Endometrial microvascular endothelial cells (primary cell): ENCODE results near the gene CRAMP1. TPM values are rescaled to one million over a fixed set of nuclear protein-coding genes. Genes with fewer than 3 reads are reported as not detected.
"Not testable (repeated sequence)": the region's sequence is repeated elsewhere in the genome, so short reads cannot be mapped to it uniquely, and the experiment has no call there.

Source experiments
- in situ Hi-C: cut with HindIII; loops from 2 replicates; pipeline ENCODE4 v1.10.0; 2017; ENCODE audit warnings: low sequenced_read_pairs, low pct_unique_long_range_greater_than_20kb; ENCODE audit errors: inconsistent ontology term
- total RNA-seq: library from RNA; depleted of rRNA; stranded (reverse); fragments of >200 nt; gene quantifications from one replicate; pipeline ENCODE4 v1.2.3, GENCODE V29; 2015; ENCODE audit errors: inconsistent ontology term

Gene CRAMP1
- total RNA-seq, 1 donor from 2014 or later: 6.1 TPM

GRCh38 chr16:1700246-1700645, 88.1 kb downstream of the CRAMP1 start:
- in situ Hi-C loops: no loop called here

- in situ Hi-C loops: no loop called here
Measured at GRCh38 chr16:1701216-1701878, 89.2 kb downstream of the CRAMP1 start.

GRCh38 chr16:1705324-1705687, 93.1 kb downstream of the CRAMP1 start:
- in situ Hi-C loops: not testable (repeated sequence)

GRCh38 chr16:1705688-1706385, 93.7 kb downstream of the CRAMP1 start, which contains the start of gene MAPK8IP3:
Gene MAPK8IP3, plus strand, starts transcription at chr16:1706195. Its CDS starts 145 bp downstream, at chr16:1706340.
- in situ Hi-C loops: no loop called here

- in situ Hi-C loops: no loop called here
Measured at GRCh38 chr16:1706386-1707192, 94.4 kb downstream of the CRAMP1 start.

GRCh38 chr16:1707193-1707790, 95.1 kb downstream of the CRAMP1 start:
- in situ Hi-C loops: no loop called here

GRCh38 chr16:1708083-1708767, 96.1 kb downstream of the CRAMP1 start:
- in situ Hi-C loops: no loop called here

GRCh38 chr16:1708768-1709180, 96.6 kb downstream of the CRAMP1 start:
- in situ Hi-C loops: no loop called here

GRCh38 chr16:1709356-1709755, 97.2 kb downstream of the CRAMP1 start:
- in situ Hi-C loops: no loop called here

- in situ Hi-C loops: no loop called here
Measured at GRCh38 chr16:1710811-1711507, 98.8 kb downstream of the CRAMP1 start.

- in situ Hi-C loops: no loop called here
Measured at GRCh38 chr16:1712791-1713261, 100.7 kb downstream of the CRAMP1 start.

- in situ Hi-C loops: no loop called here
Measured at GRCh38 chr16:1713331-1713730, 101.2 kb downstream of the CRAMP1 start.

- in situ Hi-C loops: no loop called here
Measured at GRCh38 chr16:1713933-1714332, 101.8 kb downstream of the CRAMP1 start.

- in situ Hi-C loops: no loop called here
Measured at GRCh38 chr16:1715220-1715619, 103.1 kb downstream of the CRAMP1 start.

- in situ Hi-C loops: not testable (repeated sequence)
Measured at GRCh38 chr16:1718236-1718635, 106.1 kb downstream of the CRAMP1 start.

GRCh38 chr16:1719559-1720229, 107.5 kb downstream of the CRAMP1 start:
- in situ Hi-C loops: not testable (repeated sequence)

GRCh38 chr16:1721372-1721771, 109.2 kb downstream of the CRAMP1 start:
- in situ Hi-C loops: no loop called here
